Dendritic cell treated with granulocyte-macrophage colony-stimulating factor and Interleukin-4, amounts not matched to agents 40 ng/mL and 50 ng/mL, for 4 days (primary cell): Measurements from ENCODE around the gene ASB4.

Experiments used
- H3K27ac Mint-ChIP-seq: one replicate; pipeline ENCODE4 v1.8.0; 2022; ENCODE audit warnings: mild to moderate bottlenecking, mixed read lengths
- H3K27me3 Mint-ChIP-seq: one replicate; pipeline ENCODE4 v1.8.0; 2022; ENCODE audit warnings: mild to moderate bottlenecking, mixed read lengths
- H3K36me3 Mint-ChIP-seq: one replicate; pipeline ENCODE4 v1.8.0; 2022; ENCODE audit warnings: low read depth, mixed read lengths
- H3K4me1 Mint-ChIP-seq: one replicate; pipeline ENCODE4 v1.8.0; 2022; ENCODE audit warnings: low read depth, mixed read lengths
- H3K4me3 Mint-ChIP-seq: one replicate; pipeline ENCODE4 v1.8.0; 2022; ENCODE audit warnings: mild to moderate bottlenecking, moderate library complexity, mixed read lengths
- H3K9me3 Mint-ChIP-seq: one replicate; pipeline ENCODE4 v1.8.0; 2022; ENCODE audit warnings: mixed read lengths
- intact Hi-C: fragments of 100-400 bp; cut with micrococcal nuclease; formaldehyde crosslinking; loops from one replicate; pipeline ENCODE4 v1.15.0; 2022

ASB4 gene

GRCh38 chr7:95578299-95578855, 92.6 kb downstream of the ASB4 start:
- H3K36me3 Mint-ChIP-seq: no peaks in the 10 kb centered on the region
- intact Hi-C loops: no loop called here

GRCh38 chr7:95579318-95579717, 93.6 kb downstream of the ASB4 start:
- peaks cover 5% of the 10 kb centered on the region for H3K36me3 Mint-ChIP-seq
- no peaks in the 10 kb centered on the region for H3K27me3 Mint-ChIP-seq
- no peak overlapping the region for H3K4me3 Mint-ChIP-seq
- H3K4me1 Mint-ChIP-seq: peaks cover 4% of the 10 kb centered on the region
- intact Hi-C loops: no loop called here
- no peaks in the 10 kb centered on the region for H3K9me3 Mint-ChIP-seq
- H3K27ac Mint-ChIP-seq: no peak overlapping the region

More at GRCh38 chr7:95578299-95578855, 92.6 kb downstream of the ASB4 start:
- Mint-ChIP-seq H3K4me3 (no peak overlapping the region), H3K4me1 (no peaks in the 10 kb centered on the region), H3K27ac (no peak overlapping the region), H3K9me3 (no peaks in the 10 kb centered on the region), H3K27me3 (no peaks in the 10 kb centered on the region)

- H3K27me3 Mint-ChIP-seq: no peaks in the 10 kb centered on the region
- H3K36me3 Mint-ChIP-seq: peaks cover 11% of the 10 kb centered on the region
- H3K9me3 Mint-ChIP-seq: no peaks in the 10 kb centered on the region
- H3K4me1 Mint-ChIP-seq: peaks cover 5% of the 10 kb centered on the region
- H3K27ac Mint-ChIP-seq: no peak overlapping the region
- intact Hi-C loops: no loop called here
- no peak overlapping the region for H3K4me3 Mint-ChIP-seq
These were observed 95.7 kb downstream of the ASB4 start for GRCh38 chr7:95581467-95581866.

- H3K36me3 Mint-ChIP-seq: peaks cover 17% of the 10 kb centered on the region
- H3K9me3 Mint-ChIP-seq: no peaks in the 10 kb centered on the region
- H3K27ac Mint-ChIP-seq: no peak overlapping the region
- peaks cover 5% of the 10 kb centered on the region for H3K4me1 Mint-ChIP-seq
- no peaks in the 10 kb centered on the region for H3K27me3 Mint-ChIP-seq
- intact Hi-C loops: no loop called here
- no peak overlapping the region for H3K4me3 Mint-ChIP-seq
These were observed 97.0 kb downstream of the ASB4 start for GRCh38 chr7:95582578-95583293.

- Mint-ChIP-seq H3K9me3 (no peaks in the 10 kb centered on the region), H3K4me1 (peaks cover 5% of the 10 kb centered on the region), H3K36me3 (peaks cover 17% of the 10 kb centered on the region), H3K27me3 (no peaks in the 10 kb centered on the region), H3K27ac (no peak overlapping the region), H3K4me3 (no peak overlapping the region)
- intact Hi-C loops: no loop called here
These were observed 98.3 kb downstream of the ASB4 start for GRCh38 chr7:95583834-95584621.

GRCh38 chr7:95584769-95585425, 99.2 kb downstream of the ASB4 start:
- Mint-ChIP-seq H3K27me3 (no peaks in the 10 kb centered on the region), H3K4me3 (no peak overlapping the region)

GRCh38 chr7:95585426-95585789, 99.7 kb downstream of the ASB4 start:
- Mint-ChIP-seq H3K4me1 (peaks cover 5% of the 10 kb centered on the region), H3K27ac (no peak overlapping the region), H3K4me3 (no peak overlapping the region), H3K36me3 (peaks cover 17% of the 10 kb centered on the region), H3K27me3 (no peaks in the 10 kb centered on the region), H3K9me3 (no peaks in the 10 kb centered on the region)
- intact Hi-C loops: loop anchor here (5.0 kb wide), 1 partner anchor 42 kb away; no protein-coding TSS in a partner anchor

More at GRCh38 chr7:95584769-95585425, 99.2 kb downstream of the ASB4 start:
- peaks cover 17% of the 10 kb centered on the region for H3K36me3 Mint-ChIP-seq
- intact Hi-C loops: loop anchor here (5.0 kb wide), 1 partner anchor 42 kb away; no protein-coding TSS in a partner anchor
- no peaks in the 10 kb centered on the region for H3K9me3 Mint-ChIP-seq
- no peak overlapping the region for H3K27ac Mint-ChIP-seq
- peaks cover 5% of the 10 kb centered on the region for H3K4me1 Mint-ChIP-seq

GRCh38 chr7:95586951-95587301, 101.2 kb downstream of the ASB4 start:
- Mint-ChIP-seq H3K27me3 (no peaks in the 10 kb centered on the region), H3K4me3 (no peak overlapping the region), H3K4me1 (peaks cover 10% of the 10 kb centered on the region), H3K36me3 (peaks cover 17% of the 10 kb centered on the region), H3K27ac (no peak overlapping the region), H3K9me3 (no peaks in the 10 kb centered on the region)
- intact Hi-C loops: loop anchor here (5.0 kb wide), 1 partner anchor 40 kb away; no protein-coding TSS in a partner anchor

- H3K4me1 Mint-ChIP-seq: peaks cover 9% of the 10 kb centered on the region
- no peak overlapping the region for H3K27ac Mint-ChIP-seq
- H3K9me3 Mint-ChIP-seq: no peaks in the 10 kb centered on the region
- H3K27me3 Mint-ChIP-seq: no peaks in the 10 kb centered on the region
- intact Hi-C loops: loop anchor here (5.0 kb wide), 1 partner anchor 38 kb away; no protein-coding TSS in a partner anchor
- H3K4me3 Mint-ChIP-seq: no peak overlapping the region
- peaks cover 15% of the 10 kb centered on the region for H3K36me3 Mint-ChIP-seq
These were observed 103.3 kb downstream of the ASB4 start for GRCh38 chr7:95589031-95589430.

GRCh38 chr7:95589766-95590165, 104.0 kb downstream of the ASB4 start:
- Mint-ChIP-seq H3K27ac (no peak overlapping the region), H3K4me3 (no peak overlapping the region), H3K4me1 (peaks cover 5% of the 10 kb centered on the region), H3K27me3 (no peaks in the 10 kb centered on the region), H3K36me3 (peaks cover 10% of the 10 kb centered on the region), H3K9me3 (no peaks in the 10 kb centered on the region)
- intact Hi-C loops: loop anchor here (5.0 kb wide), 1 partner anchor 38 kb away; no protein-coding TSS in a partner anchor
